ENCODE measurements around the gene PIGX.

PIGX gene

DNA sequence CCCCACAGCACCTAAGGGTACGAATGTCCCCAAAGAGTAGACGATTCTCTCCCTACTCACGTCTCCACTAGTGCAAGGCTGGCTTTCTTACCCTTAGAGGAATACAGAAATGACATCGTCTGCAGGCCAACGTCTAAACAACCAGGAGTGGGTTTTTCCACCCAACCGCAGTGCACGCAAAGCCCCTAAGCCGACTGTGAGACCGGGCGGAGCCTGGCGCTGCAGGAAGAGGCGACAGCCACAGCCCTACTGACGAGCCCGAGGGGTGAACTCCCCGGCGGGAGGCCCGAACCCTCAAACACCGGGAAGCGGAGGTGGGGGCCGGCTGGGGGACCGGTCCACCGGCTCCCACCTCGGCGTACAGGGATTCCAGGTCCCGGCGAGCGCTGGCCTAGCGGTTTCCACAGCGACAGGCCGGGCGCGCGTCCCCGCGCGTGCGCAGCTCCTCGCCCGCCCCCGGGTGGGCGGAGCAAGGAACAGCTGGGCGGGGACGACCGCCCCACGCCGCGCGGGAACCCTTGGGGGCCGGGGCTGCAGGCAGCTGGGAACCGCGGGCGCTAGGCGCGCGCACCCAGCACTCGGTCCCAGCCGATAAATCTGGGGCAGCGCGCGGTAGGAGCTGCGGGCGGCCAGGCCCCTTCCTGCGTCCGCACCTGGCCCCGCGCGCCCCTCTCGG, at the start of gene PIGX, which contains the start of gene CEP19:
PIGX (plus strand) TSS at position 540 of the 676 bp plus-strand sequence.
CEP19 (minus strand) TSS at position 413 of the 676 bp plus-strand sequence. CDS start 3,593 bp downstream, outside the sequence.
- Histone ChIP-seq H3K27me3 (ENCODE audit: insufficient read depth, low read length) (no peaks in the 10 kb centered on the region), H3K27ac (ENCODE audit: low read depth, low read length) (peak within 1 kb of the TSS; percentile 78)

DNA sequence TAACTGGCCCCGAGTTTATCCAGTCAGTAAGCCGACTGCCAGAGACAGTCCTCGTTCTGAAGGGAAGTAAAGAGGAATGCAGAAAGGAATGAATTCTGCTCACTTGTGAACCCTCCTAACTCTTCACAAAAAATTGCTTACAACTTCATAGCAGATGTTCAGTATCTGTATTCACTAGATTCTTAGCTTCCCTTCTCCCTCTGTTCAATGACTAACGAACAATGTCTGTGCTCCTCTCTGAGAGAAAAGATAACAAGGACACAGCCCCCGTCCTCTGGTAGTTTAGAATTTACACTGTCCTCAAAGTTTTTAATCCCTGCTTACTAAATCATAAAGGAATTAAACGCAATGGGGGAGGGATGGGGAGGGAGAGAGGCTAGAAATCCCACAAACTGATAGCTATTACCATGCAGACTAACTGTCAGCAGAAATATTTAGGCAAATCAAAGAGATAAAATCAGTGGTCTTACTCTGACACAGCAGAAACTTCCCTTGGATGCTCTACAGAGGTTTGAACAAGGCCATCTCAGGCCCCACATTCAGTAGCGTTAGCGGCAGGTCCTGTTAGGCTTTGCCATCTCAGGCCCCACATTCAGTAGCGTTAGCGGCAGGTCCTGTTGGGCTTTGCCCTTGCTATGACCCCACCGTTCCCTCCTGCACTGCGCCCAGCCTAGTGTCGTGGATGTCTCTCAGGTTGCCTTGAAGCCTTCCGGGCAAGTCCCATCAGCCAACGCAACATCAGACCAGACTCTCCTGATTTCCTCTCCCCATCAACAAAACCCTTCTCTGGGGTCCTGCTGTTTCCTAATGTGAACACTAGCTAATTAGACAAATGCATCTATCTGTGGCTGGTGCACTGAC, 49.2 kb upstream of the PIGX start:
- H2AFZ ChIP-seq (ENCODE audit: low read length, unreplicated experiment): no peak overlapping the region
- H3K27ac ChIP-seq (ENCODE audit: low read depth, low read length): no peak overlapping the region
- no peaks in the 10 kb centered on the region for H3K36me3 ChIP-seq (ENCODE audit: insufficient read depth, low read length)
- no peak overlapping the region for H3K4me3 ChIP-seq (ENCODE audit: low read depth, low read length)
- no peaks in the 10 kb centered on the region for H3K79me2 ChIP-seq (ENCODE audit: control insufficient read depth, insufficient read depth, low read length, unreplicated experiment)
- no peaks in the 10 kb centered on the region for H3K27me3 ChIP-seq (ENCODE audit: insufficient read depth, low read length)
- peaks cover 15% of the 10 kb centered on the region for H3K4me1 ChIP-seq (ENCODE audit: control insufficient read depth, insufficient read depth, low read length, unreplicated experiment)

More for the DNA sequence above, at the start of gene PIGX, which contains the start of gene CEP19:
- Histone ChIP-seq H3K36me3 (ENCODE audit: insufficient read depth, low read length) (no peaks in the 10 kb centered on the region), H3K79me2 (ENCODE audit: control insufficient read depth, insufficient read depth, low read length, unreplicated experiment) (peaks cover 16% of the 10 kb centered on the region), H3K4me3 (ENCODE audit: low read depth, low read length) (peak within 1 kb of the TSS; percentile 97), H2AFZ (ENCODE audit: low read length, unreplicated experiment) (peak within 1 kb of the TSS; percentile 86), H3K4me1 (ENCODE audit: control insufficient read depth, insufficient read depth, low read length, unreplicated experiment) (peaks cover 5% of the 10 kb centered on the region)

DNA sequence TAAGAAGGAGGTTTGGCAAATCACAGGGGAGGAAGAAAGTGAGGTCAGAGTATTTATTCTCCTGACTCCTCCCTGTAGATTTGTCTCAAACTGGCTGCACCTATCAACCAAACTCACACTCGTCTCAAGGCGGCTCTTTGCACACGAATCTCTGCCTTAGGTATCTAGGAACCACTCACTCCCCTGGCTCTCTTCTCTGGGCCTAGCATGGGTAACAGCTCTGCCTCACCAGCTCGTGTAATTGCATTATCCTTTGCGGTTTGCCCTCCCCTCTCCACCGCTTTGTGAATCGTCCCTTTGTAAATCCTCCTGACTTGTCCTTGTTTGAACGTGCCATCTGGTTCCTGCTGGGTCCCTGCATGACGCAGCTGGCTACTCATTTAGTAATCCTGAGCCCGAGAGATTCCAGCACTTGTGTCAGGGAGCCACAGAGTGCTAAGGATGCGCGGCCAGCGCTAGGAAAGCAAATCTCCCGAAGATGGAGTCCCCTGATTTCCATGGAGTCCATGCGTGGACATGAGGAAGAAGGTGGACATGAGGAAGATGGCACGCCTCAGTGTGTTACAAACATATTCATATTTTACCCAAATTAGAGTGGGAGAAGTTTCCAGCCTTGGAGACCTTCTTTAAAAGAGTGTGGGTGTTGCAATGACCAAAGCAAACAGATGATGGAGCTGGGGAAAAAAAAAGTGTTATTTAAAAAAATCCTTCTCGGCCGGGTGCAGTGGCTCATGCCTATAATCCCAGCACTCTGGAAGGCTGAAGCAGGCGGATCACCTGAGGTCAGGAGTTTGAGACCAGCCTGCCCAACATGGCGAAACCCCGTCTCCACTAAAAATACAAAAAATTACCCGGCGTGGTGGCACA, 45.9 kb upstream of the PIGX start:
- Histone ChIP-seq H3K27me3 (ENCODE audit: insufficient read depth, low read length) (no peaks in the 10 kb centered on the region), H3K36me3 (ENCODE audit: insufficient read depth, low read length) (no peaks in the 10 kb centered on the region), H3K27ac (ENCODE audit: low read depth, low read length) (peak overlapping the region; percentile 38; the same call in 1 of the 2 replicates), H3K4me3 (ENCODE audit: low read depth, low read length) (no peak overlapping the region), H2AFZ (ENCODE audit: low read length, unreplicated experiment) (peak overlapping the region; percentile 80), H3K4me1 (ENCODE audit: control insufficient read depth, insufficient read depth, low read length, unreplicated experiment) (peaks cover 15% of the 10 kb centered on the region), H3K79me2 (ENCODE audit: control insufficient read depth, insufficient read depth, low read length, unreplicated experiment) (no peaks in the 10 kb centered on the region)

DNA sequence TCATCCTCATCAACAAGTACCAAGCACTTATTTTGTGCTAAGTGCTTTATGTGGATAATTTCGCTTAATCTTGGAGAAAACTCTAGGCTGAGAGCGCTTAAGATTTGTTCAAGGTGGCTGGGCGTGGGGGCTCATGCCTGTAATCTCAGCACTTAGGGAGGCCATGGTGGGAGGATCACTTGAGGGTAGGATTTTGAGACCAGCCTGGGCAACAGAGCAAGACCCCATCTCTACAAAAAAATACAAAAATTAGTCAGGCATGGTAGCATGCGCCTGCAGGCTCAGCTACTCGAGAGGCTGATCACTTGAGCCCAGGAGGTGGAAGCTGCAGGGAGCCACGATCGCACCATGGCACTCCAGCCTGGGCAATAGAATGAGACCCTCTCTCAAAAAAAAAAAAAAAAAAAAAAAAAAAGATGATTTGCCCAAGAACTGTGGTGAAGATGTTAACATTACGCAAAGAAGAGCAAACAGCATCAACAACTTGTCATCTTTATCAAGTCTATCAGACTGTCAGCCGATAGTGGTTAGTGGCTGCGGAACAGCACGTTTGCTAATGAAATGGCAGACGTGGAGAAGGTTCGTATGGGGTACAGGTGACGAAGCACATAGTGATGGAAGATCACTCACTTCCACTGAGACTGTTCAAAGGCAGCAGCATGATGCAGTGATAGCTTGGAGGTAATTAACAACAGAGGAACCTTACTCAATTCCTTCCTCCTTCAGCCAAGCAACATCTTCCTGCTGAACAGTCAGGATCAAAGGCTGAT, 44.9 kb upstream of the PIGX start:
- Histone ChIP-seq H3K4me3 (ENCODE audit: low read depth, low read length) (no peak overlapping the region), H3K4me1 (ENCODE audit: control insufficient read depth, insufficient read depth, low read length, unreplicated experiment) (peaks cover 15% of the 10 kb centered on the region), H3K27ac (ENCODE audit: low read depth, low read length) (no peak overlapping the region), H3K27me3 (ENCODE audit: insufficient read depth, low read length) (no peaks in the 10 kb centered on the region), H3K36me3 (ENCODE audit: insufficient read depth, low read length) (no peaks in the 10 kb centered on the region), H3K79me2 (ENCODE audit: control insufficient read depth, insufficient read depth, low read length, unreplicated experiment) (no peaks in the 10 kb centered on the region), H2AFZ (ENCODE audit: low read length, unreplicated experiment) (no peak overlapping the region)

DNA sequence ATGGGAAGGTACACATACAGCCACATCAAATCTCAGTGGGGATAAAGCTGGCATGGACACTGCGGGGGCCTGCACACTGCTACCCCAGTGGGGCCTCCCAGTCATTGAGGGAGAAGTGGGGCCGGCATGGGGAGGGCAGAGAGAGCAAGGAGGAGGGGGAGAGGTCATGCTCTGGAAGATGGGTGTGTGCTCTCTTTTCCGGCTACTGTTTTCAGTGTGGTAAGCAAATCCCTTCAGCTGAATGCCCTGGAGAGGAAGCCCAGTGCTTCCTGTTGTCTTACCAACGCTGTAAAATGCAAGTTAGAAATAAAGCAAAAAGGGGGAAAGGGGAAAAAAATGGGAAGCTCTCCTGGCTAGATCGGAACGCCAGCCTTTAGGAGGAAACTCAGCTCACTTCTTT, 41.8 kb upstream of the PIGX start:
- Histone ChIP-seq H3K27me3 (ENCODE audit: insufficient read depth, low read length) (0 out of 2 replicates have a peak, but pooled peaks cover 3% of the 10 kb centered on the region), H3K27ac (ENCODE audit: low read depth, low read length) (no peak overlapping the region), H3K79me2 (ENCODE audit: control insufficient read depth, insufficient read depth, low read length, unreplicated experiment) (no peaks in the 10 kb centered on the region), H3K4me1 (ENCODE audit: control insufficient read depth, insufficient read depth, low read length, unreplicated experiment) (peaks cover 10% of the 10 kb centered on the region), H3K36me3 (ENCODE audit: insufficient read depth, low read length) (no peaks in the 10 kb centered on the region), H3K4me3 (ENCODE audit: low read depth, low read length) (no peak overlapping the region), H2AFZ (ENCODE audit: low read length, unreplicated experiment) (peak overlapping the region; percentile 4)

DNA sequence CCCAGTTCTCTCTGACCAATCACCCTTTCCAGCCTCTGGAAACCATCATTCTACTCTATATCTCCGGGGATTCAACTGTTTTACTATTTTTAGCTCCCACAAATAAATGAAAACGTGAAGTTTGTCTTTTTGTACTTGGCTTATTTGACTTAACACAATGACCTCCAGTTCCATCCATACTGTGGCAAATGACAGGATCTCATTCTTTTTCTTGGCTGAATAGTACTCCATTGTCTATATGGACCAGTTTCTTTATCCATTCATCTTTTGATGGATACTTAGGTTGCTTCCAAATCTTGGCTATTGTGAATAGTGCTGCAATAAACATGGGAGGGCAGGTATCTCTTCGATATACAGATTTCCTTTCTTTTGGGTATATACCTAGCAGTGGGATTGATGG, 38.5 kb upstream of the PIGX start:
- Histone ChIP-seq H3K4me3 (ENCODE audit: low read depth, low read length) (no peak overlapping the region), H2AFZ (ENCODE audit: low read length, unreplicated experiment) (no peak overlapping the region), H3K36me3 (ENCODE audit: insufficient read depth, low read length) (no peaks in the 10 kb centered on the region), H3K27me3 (ENCODE audit: insufficient read depth, low read length) (peaks cover 12% of the 10 kb centered on the region), H3K4me1 (ENCODE audit: control insufficient read depth, insufficient read depth, low read length, unreplicated experiment) (no peaks in the 10 kb centered on the region), H3K79me2 (ENCODE audit: control insufficient read depth, insufficient read depth, low read length, unreplicated experiment) (no peaks in the 10 kb centered on the region), H3K27ac (ENCODE audit: low read depth, low read length) (no peak overlapping the region)

DNA sequence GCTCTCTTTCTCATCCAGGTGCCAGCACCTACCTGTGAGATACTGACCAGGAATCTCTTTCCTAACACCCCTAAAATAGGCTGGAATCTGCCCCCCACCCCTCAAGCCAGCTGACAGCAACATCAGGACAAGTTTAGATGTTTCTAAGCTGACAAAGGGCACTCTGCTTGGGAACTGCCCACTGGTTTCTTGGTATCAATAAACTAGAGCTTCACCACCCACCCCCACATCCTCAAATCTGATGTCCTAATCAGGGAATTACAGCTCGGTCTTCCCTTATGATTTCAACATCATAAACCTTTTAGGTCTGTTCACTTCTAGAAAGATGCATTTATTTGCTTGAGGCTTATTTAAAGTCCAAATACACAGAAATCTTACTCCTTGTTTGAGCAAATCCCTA, 34.8 kb upstream of the PIGX start:
- no peak overlapping the region for H3K4me3 ChIP-seq (ENCODE audit: low read depth, low read length)
- peaks cover 21% of the 10 kb centered on the region for H3K27me3 ChIP-seq (ENCODE audit: insufficient read depth, low read length)
- no peaks in the 10 kb centered on the region for H3K36me3 ChIP-seq (ENCODE audit: insufficient read depth, low read length)
- H3K4me1 ChIP-seq (ENCODE audit: control insufficient read depth, insufficient read depth, low read length, unreplicated experiment): no peaks in the 10 kb centered on the region
- H3K27ac ChIP-seq (ENCODE audit: low read depth, low read length): no peak overlapping the region
- H3K79me2 ChIP-seq (ENCODE audit: control insufficient read depth, insufficient read depth, low read length, unreplicated experiment): no peaks in the 10 kb centered on the region
- H2AFZ ChIP-seq (ENCODE audit: low read length, unreplicated experiment): no peak overlapping the region

DNA sequence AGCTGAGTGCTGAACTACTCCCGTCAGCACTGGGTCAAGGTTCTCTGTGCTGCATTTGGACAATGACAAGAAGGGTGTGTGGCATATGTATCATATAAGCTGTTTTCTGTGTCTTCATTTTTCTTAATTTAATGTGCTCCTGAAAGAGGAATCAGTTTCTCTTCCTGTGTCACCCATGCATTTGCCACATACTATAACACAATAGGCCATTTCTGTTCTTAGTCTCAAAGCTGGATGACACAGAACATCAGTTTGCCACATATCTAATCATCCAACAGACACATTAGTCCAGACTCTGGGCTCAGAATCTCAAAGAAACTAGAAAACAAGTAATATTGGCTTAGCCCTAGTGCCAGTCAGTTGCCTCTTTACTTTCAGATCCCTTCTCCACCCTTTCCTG, 34.2 kb upstream of the PIGX start:
- Histone ChIP-seq H3K79me2 (ENCODE audit: control insufficient read depth, insufficient read depth, low read length, unreplicated experiment) (no peaks in the 10 kb centered on the region), H3K36me3 (ENCODE audit: insufficient read depth, low read length) (no peaks in the 10 kb centered on the region), H3K27ac (ENCODE audit: low read depth, low read length) (no peak overlapping the region), H3K4me1 (ENCODE audit: control insufficient read depth, insufficient read depth, low read length, unreplicated experiment) (no peaks in the 10 kb centered on the region), H3K4me3 (ENCODE audit: low read depth, low read length) (no peak overlapping the region), H3K27me3 (ENCODE audit: insufficient read depth, low read length) (peaks cover 21% of the 10 kb centered on the region), H2AFZ (ENCODE audit: low read length, unreplicated experiment) (no peak overlapping the region)

DNA sequence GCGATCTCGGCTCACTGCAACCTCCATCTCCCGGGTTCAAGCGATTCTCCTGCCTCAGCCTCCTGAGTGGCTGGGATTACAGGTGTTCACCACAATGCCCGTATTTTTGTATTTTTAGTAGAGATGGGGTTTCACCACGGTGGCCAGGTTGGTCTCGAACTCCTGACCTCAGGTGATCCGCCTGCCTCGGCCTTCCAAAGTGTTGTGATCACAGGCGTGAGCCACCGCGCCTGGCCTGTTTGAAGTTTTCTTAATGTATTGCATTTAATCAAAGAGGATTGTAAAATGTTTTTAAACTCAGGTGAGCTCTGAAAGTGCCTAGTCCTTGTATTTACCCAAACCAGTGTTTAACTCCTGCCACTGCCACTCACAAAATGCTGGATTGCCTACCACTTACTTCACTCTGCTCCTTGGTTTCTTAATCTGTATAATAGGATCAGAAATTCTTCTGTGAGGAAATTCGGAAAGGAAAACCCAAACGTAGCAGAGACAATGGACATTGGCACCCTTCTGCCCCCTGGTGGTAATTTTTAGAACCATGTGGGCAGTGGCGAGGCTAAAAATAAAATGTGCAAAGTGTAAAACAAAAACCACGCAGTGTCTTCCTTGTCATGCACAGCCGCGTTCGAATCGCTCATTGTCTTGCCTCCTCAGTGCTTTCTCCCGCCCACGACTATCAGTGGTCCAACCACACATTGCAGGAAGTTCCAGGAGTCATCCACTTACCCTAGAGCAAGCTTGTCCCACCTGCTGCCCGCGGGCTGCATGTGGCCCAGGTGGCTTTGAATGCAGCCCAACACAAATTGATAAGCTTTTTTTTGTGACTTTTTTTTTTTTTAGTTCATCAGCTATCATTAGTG, 27.4 kb upstream of the PIGX start:
- Histone ChIP-seq H3K36me3 (ENCODE audit: insufficient read depth, low read length) (no peaks in the 10 kb centered on the region), H3K4me3 (ENCODE audit: low read depth, low read length) (no peak overlapping the region), H2AFZ (ENCODE audit: low read length, unreplicated experiment) (peak overlapping the region; percentile 67), H3K79me2 (ENCODE audit: control insufficient read depth, insufficient read depth, low read length, unreplicated experiment) (no peaks in the 10 kb centered on the region), H3K27ac (ENCODE audit: low read depth, low read length) (no peak overlapping the region), H3K4me1 (ENCODE audit: control insufficient read depth, insufficient read depth, low read length, unreplicated experiment) (peaks cover 22% of the 10 kb centered on the region), H3K27me3 (ENCODE audit: insufficient read depth, low read length) (peaks cover 4% of the 10 kb centered on the region; the same call in 1 of the 2 replicates)

All from ACC112 (cell line).